Jurkat, Clone E6-1 (cell line): ENCODE measurements around the gene AKT2.
A peak's percentile ranks its signal among the peaks of the same experiment; 100 is the strongest.

Experiments
- DNase-seq: peaks from one replicate; pipeline ENCODE4 v3.0.0-alpha.2; 2011; ENCODE audit warnings: low read depth, low spot score
- H3K4me3 ChIP-seq: 2 replicates; pipeline ENCODE4 v1.5.1; 2011; ENCODE audit warnings: mild to moderate bottlenecking, low read length, control low read depth, moderate library complexity

The AKT2 gene

DNA sequence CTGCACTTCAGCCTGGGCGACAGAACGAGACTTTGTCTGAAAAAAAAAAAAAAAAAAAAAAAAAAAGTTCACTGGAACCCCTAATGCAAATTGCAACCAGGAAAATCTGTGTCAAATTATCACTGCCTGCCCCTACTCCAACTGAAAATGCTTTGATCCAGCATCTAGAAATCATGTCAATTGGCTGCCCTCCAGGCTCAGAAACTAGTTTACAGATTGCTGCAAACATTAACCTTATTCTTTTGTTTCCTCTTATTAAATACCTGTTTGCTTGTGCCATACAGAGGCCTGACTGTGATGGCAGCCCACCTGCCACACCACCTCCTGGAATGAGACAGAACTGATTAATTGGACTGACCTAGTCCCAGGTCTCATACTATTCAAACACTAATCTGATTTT, 18.6 kb upstream of the AKT2 start:
- H3K4me3 ChIP-seq, result no peak overlapping the region
- DNase-seq, result no peak

- no peak overlapping the region for H3K4me3 ChIP-seq
- no peak for DNase-seq
Measured at GRCh38 chr19:40302224-40303011, 17.3 kb upstream of the AKT2 start.

DNA sequence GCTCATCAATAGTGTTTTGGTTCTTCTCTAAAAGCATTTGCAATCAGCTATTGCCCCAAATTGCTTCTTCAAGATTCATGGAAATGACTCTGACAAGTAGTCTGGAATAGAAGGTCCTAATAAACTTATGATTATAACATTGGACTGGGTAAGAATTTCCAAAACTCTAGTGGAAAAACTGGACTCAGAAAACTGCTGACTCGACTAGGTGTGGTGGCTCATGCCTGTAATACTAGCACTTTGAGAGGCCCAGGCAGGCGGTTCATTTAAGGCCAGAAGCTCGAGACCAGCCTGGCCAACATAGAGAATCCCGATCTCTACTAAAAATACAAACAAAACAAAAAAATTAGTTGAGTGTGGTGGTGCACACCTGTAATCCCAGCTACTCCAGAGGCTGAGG, 15.5 kb upstream of the AKT2 start:
- no peak overlapping the region for H3K4me3 ChIP-seq
- DNase-seq, result no peak

GRCh38 chr19:40298026-40298425, 12.9 kb upstream of the AKT2 start:
- H3K4me3 ChIP-seq, result no peak overlapping the region
- no peak for DNase-seq

- no peak for DNase-seq
- H3K4me3 ChIP-seq, result no peak overlapping the region
Measured at GRCh38 chr19:40294560-40294959, 9.4 kb upstream of the AKT2 start.

DNA sequence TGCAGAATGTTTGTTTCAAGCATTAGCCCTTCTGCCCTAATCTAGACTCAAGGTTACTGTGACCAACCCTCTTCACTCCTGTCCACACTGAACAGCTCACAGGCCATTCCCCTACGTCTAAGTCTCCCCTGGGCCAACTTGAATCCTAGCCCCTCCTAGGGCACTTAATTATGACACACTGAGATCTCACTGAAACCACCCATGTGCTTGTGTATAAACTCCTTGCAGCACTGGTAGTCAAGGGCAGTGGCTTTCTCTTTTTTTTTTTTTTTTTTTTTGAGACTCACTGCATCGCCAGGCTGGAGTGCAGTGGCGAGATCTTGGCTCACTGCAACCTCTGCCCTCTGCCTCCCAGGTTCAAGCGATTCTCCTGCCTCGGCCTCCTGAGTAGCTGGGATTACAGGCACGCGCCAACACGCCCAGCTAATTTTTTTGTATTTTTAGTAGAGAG, 1.9 kb upstream of the AKT2 start:
- no peak for DNase-seq
- H3K4me3 ChIP-seq, result no peak overlapping the region

DNA sequence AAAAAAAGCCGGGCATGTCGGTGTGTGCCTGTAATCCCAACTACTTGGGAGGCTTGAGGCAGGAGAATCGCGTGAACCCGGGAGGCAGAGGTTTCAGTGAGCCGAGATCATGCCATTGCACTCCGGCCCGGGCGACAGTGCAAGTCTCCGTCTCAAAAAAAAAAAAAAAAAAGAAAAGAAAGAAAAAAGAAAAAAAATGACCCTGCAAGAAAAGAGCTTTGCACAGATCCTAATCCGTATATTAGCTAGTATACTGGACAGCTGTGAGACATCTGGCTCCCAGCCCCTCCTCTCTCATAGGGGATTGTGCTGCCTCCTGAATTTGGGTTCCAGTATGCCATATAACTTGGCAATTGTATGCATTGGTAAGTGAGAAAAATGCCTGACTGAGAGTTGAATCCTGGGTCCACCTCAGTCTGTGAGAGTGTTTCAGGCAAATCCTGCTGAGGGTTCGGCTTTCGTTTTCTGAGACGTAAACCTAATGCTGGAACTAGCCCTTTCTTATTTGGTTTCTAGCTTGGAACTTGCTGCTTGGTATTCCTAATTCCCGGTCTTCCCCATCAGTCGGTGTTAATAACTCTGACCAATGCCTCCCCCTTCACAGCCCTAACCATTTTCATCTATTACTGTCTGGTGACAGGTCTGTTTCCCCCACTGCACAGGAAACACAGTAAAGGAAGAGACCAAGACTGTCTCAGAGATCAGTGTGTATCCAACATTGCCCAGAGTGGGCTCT, 1.3 kb upstream of the AKT2 start:
- peak overlapping the region; percentile 66 for H3K4me3 ChIP-seq
- no peak for DNase-seq

DNA sequence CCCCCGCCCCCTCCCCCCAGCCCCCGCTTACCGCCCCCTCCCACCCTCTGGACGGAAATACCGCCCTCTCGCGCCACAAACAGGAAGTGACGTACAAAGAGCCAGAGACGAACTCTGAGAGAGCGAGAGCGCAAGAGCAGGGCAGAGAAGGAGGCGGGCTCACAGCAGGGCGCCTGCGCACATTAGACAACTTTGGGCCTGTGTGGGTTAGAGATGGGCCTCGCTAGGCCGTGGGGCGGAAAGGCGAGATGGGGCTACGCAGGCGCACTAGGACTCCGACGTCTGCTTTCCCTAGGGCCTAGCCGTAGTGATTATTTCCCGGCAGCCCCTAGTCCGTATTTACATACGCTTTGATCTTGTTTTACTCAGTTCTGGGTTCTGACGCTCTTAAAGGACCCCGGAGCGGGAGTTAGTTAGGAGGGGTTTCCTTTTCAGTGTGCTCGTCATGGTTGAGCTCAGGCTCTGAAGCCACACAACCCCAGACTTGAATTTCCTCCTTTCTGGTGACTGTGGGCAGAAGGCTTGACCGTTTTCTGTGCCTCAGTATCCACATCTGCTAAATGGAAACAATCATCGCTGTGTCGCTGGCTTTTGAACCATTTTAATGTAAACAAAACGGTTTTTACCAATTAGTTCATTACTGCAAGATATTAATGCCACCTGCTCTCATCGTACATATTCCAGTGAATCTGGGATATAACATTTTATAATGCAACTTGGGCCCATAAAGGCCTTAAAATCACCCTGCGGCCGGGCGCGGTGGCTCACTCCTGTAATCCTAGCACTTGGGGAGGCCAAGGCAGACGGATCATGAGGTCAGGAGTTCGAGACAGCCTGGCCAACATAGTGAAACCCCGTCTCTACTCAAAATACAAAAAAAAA, 449 bp upstream of the AKT2 start:
- H3K4me3 ChIP-seq, result peak overlapping the region; percentile 92
- DNase-seq, result peak; percentile 100

- no peak for DNase-seq
- H3K4me3 ChIP-seq, result peak overlapping the region; percentile 92
Measured at GRCh38 chr19:40284251-40284500, 969 bp downstream of the AKT2 start.

DNA sequence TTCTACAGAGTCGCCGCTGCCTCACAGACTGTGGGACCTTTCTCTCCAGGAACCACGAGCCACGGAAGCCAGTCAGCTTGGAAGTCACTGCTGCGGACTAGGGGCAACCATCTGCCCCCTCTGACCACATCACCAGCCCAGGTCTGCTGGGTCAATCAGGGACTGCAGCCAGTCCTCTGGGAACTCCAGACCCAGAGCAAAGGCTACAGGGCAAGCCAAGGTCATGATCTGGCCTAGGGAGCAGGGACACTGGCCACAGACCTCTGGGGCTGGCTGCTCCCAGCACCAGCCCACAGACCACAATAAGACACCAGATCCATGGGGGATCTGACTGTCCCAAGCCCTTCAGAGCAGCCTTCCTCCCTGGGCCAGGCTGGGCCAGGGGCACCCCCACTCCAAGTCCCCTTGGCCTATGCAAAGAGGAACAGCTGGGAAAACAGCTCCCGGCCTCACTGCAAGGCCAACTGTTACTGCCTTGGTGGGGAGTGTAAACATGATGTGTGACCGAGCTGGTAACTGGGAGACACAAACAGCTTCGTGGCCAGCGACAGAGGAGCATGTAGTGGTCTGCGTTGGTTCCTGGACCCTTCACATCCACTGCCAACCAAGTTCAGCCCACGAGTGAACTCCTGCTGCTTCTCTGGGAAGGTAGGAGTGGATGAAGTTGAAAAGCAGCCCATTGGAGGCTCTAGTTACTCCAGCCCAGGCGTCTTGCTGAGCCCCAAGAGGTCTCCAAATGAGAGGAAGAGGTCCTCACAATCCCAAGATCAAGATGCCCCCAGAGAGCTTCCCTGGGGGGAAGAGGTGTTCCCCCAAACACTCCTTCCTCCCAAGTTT, 1.5 kb downstream of the AKT2 start:
- peak overlapping the region; percentile 92 for H3K4me3 ChIP-seq
- DNase-seq, result no peak

GRCh38 chr19:40282920-40283319, 2.2 kb downstream of the AKT2 start:
- H3K4me3 ChIP-seq, result no peak overlapping the region
- no peak for DNase-seq

DNA sequence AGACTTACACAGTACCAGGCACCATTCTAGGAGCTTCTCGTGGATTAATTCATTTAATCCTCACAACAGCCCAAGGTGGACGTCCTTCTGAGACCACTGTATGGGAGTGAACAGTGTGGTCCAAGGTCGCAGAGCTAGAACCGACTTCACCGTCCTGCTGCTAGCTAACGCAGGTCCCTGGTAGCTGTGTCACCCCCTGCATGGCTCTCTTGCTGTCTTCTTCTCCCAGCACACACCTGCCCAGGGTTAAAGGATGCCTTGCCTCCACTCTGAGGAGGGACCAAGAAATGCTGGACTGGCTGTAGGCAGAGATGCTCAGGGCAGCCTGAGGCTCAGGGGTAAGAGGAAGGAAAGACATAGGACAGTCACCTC, 3.0 kb downstream of the AKT2 start:
- H3K4me3 ChIP-seq, result no peak overlapping the region
- no peak for DNase-seq

DNA sequence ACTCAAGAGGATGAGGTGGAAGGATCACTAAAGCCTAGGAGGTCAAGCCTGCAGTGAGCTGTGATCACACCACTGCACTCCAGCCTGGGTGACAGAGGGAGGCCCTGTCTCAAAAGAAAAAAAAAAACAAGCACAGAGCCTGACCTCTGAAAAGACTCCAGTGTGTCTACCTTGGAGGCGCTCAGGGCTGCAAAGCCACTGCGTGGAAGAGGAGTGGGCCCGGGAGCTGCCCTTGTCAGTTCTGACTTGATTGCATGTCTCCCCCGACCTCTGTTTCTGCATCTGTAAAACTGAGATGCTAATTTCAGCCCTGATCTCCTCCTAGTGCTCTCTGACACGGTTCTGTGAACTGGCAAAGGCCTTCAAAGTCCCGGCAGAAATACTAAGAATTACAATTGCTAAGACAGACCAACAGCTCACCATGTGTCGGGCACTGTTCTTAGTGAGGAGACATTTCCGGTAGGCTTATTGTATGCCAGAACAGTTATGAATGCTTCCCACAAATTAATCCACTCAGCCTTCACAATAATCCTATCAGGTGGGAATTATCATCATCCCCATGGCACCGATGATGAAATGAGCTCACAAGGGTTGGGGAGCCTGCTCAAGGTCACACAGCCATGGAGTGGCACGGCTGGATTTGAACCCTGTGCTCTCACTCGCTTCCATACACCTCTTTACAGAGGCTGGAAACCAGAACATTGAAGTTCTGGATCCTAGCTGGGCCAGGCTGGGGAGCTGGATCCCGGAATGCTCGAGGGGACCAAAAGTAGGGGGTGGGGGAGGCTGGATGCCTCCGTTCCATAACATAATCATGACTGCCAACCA, 3.5 kb downstream of the AKT2 start:
- no peak for DNase-seq
- H3K4me3 ChIP-seq, result no peak overlapping the region

- DNase-seq, result no peak
- H3K4me3 ChIP-seq, result no peak overlapping the region
Measured at GRCh38 chr19:40280608-40281221, 4.4 kb downstream of the AKT2 start.

DNA sequence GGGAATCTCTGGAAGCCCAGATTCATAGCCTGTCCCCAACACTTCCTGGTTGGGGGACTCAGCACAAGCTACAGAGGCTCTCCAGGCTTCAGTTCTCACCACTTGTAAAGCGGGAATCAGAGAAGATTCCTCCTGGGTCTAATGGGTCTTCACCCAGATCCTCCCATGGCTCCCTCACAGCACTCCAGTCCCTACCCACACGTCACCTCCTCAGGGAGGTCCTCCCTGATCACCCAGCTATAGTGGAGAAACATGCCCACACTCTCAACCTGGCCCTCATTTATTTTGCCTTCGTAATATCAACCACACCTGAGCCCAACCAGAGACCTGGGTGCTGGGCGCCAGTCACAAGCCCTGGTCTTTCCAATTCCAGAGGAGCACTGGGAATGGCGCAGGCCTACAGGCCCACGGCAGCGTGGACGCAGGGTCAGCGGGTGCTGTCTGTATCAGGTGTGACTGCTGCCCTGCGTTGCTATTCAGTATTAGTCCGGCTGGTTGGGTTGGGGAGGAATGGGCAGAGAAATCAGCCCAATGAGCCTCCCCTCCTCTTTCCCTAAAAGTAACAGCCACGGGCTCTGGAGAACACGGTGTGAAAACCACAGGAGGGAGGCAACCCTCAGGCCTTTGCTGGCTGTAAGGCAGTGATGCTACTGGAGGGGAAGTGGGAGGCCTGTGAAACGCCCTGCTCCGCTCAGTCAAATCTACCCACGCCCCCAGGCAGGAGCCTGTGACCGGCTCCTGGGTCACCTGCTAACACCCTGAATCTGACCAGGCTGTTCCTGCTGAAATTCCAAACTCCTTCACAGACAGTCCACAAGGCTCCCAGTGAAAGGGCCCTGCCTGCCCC, 5.2 kb downstream of the AKT2 start:
- DNase-seq, result no peak
- no peak overlapping the region for H3K4me3 ChIP-seq

- no peak overlapping the region for H3K4me3 ChIP-seq
- no peak for DNase-seq
Measured at GRCh38 chr19:40279120-40279551, 6.0 kb downstream of the AKT2 start.

DNA sequence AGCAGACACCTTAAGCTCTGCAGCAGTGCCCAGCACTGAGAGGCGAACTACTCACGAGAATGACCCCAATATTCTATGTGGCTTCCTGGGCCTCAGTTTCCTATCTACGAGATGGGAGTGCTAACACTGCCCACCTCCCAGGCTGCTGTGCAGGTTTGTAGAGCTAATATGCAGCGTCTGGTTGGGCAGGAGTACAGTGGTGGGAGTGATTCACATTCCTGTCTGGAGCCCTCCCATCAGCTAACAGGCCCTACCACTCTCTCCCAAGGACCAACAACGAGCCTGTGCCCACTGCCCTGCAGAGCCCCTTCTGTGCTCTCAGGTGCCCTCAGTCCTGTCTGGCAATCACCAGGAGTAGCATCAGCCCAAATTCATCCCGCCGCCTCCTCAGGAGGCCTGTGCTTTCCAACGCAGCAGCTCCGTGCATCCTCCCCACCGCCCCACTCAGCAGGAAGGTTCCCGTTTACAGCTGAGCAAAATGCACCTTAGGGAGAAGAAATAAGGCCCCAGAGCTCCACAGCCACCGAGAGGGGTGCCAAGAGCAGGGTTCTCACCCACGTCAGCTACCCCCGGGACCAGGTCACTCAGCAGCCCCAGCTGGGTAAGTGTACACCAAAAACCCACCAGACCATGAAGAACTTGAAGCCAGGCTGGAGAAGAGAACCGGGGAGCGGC, 6.6 kb downstream of the AKT2 start:
- no peak overlapping the region for H3K4me3 ChIP-seq
- DNase-seq, result no peak
